Measurements from ENCODE around the gene FRMD8. TPM values are rescaled to one million over a fixed set of nuclear protein-coding genes. Genes with fewer than 3 reads are reported as not detected.

Gene FRMD8
- total RNA-seq, 1 donor from 2014 or later = 70.6 TPM

- ChIA-PET POLR2A (interaction anchor here (1.4 kb wide), 2 partner anchors 18 to 27 kb away, joined by 5 read pairs; partner anchors contain the start of gene DPF2), CTCF (interaction anchor here (2.9 kb wide), 1 partner anchor 22 kb away, joined by 9 read pairs; no protein-coding TSS in a partner anchor)
- Mint-ChIP-seq H3K27ac (no peak overlapping the region), H3K9me3 (no peaks in the 10 kb centered on the region), H3K4me3 (no peak overlapping the region), H3K36me3 (ENCODE audit: low read depth) (peaks cover 50% of the 10 kb centered on the region), H3K27me3 (no peaks in the 10 kb centered on the region), H3K4me1 (peaks cover 23% of the 10 kb centered on the region)
- TF ChIP-seq CTCF (IDR thresholded peaks at IDR 0.05) = no peak
- ATAC-seq (ENCODE audit: low read depth) (no peak), DNase-seq (no peak)
- intact Hi-C loops (cut with micrococcal nuclease) = no loop called here
Measured at GRCh38 chr11:65351511-65351910, 34.9 kb upstream of the FRMD8 start.

GRCh38 chr11:65352783-65353182 is 33.7 kb upstream of the FRMD8 start:
- ChIA-PET CTCF (interaction anchor here (0.7 to 2.9 kb wide), 3 partner anchors 23 to 505 kb away, joined by 3 to 9 read pairs (median 3); no protein-coding TSS in a partner anchor), POLR2A (interaction anchor here (1.0 to 1.8 kb wide), 5 partner anchors 14 to 26 kb away, joined by 3 to 7 read pairs (median 5); partner anchors contain the start of gene DPF2)
- Mint-ChIP-seq H3K4me3 (no peak overlapping the region), H3K27me3 (no peaks in the 10 kb centered on the region), H3K36me3 (ENCODE audit: low read depth) (peaks cover 44% of the 10 kb centered on the region), H3K4me1 (peaks cover 23% of the 10 kb centered on the region), H3K27ac (peak overlapping the region; percentile 30), H3K9me3 (no peaks in the 10 kb centered on the region)
- DNase-seq (no peak), ATAC-seq (ENCODE audit: low read depth) (no peak)
- intact Hi-C loops (cut with micrococcal nuclease) = no loop called here
- TF ChIP-seq CTCF (IDR thresholded peaks at IDR 0.05) = no peak

GRCh38 chr11:65353376-65353775 is 33.1 kb upstream of the FRMD8 start:
- CTCF ChIA-PET = interaction anchor here (0.7 to 2.9 kb wide), 3 partner anchors 23 to 506 kb away, joined by 3 to 9 read pairs (median 3); no protein-coding TSS in a partner anchor
- peaks cover 23% of the 10 kb centered on the region for H3K4me1 Mint-ChIP-seq
- no peak for DNase-seq
- H3K27me3 Mint-ChIP-seq = no peaks in the 10 kb centered on the region
- H3K9me3 Mint-ChIP-seq = no peaks in the 10 kb centered on the region
- TF ChIP-seq CTCF (IDR thresholded peaks at IDR 0.05) = no peak
- no peak overlapping the region for H3K27ac Mint-ChIP-seq
- POLR2A ChIA-PET = interaction anchor here (0.8 to 1.8 kb wide), 4 partner anchors 15 to 155 kb away, joined by 3 to 7 read pairs (median 4); no protein-coding TSS in a partner anchor
- ATAC-seq (ENCODE audit: low read depth) = no peak
- peaks cover 38% of the 10 kb centered on the region for H3K36me3 Mint-ChIP-seq (ENCODE audit: low read depth)
- H3K4me3 Mint-ChIP-seq = peak overlapping the region; percentile 76
- intact Hi-C loops (cut with micrococcal nuclease) = no loop called here

GRCh38 chr11:65353900-65354264 is 32.6 kb upstream of the FRMD8 start:
- H3K4me1 Mint-ChIP-seq = peaks cover 23% of the 10 kb centered on the region
- H3K27me3 Mint-ChIP-seq = no peaks in the 10 kb centered on the region
- no peak for TF ChIP-seq CTCF (IDR thresholded peaks at IDR 0.05)
- DNase-seq (no peak), ATAC-seq (ENCODE audit: low read depth) (no peak)
- peak overlapping the region; percentile 63 for H3K27ac Mint-ChIP-seq
- POLR2A ChIA-PET = interaction anchor here (0.8 to 1.8 kb wide), 4 partner anchors 16 to 155 kb away, joined by 3 to 16 read pairs (median 6); partner anchors contain the start of gene DPF2
- CTCF ChIA-PET = interaction anchor here (0.6 to 2.9 kb wide), 3 partner anchors 24 to 506 kb away, joined by 3 to 9 read pairs (median 3); no protein-coding TSS in a partner anchor
- peaks cover 33% of the 10 kb centered on the region for H3K36me3 Mint-ChIP-seq (ENCODE audit: low read depth)
- intact Hi-C loops (cut with micrococcal nuclease) = loop anchor here (1.0 to 2.0 kb wide), 4 partner anchors 21 to 261 kb away; partner anchors contain the start of genes DPF2, PCNX3 and SLC25A45
- no peaks in the 10 kb centered on the region for H3K9me3 Mint-ChIP-seq
- peak overlapping the region; percentile 76 for H3K4me3 Mint-ChIP-seq

GRCh38 chr11:65354265-65355012 is 32.0 kb upstream of the FRMD8 start, which contains the start of gene TIGD3:
Gene TIGD3, plus strand, starts transcription at chr11:65354751. Its CDS starts 1,058 bp downstream, at chr11:65355809.
- no peak for TF ChIP-seq CTCF (IDR thresholded peaks at IDR 0.05)

More at GRCh38 chr11:65354265-65355012, 32.0 kb upstream of the FRMD8 start, which contains the start of gene TIGD3:
- Mint-ChIP-seq H3K4me1 (peaks cover 23% of the 10 kb centered on the region), H3K9me3 (no peaks in the 10 kb centered on the region), H3K4me3 (peak within 1 kb of the TSS; percentile 91), H3K27me3 (no peaks in the 10 kb centered on the region), H3K27ac (peak within 1 kb of the TSS; percentile 83), H3K36me3 (ENCODE audit: low read depth) (peaks cover 28% of the 10 kb centered on the region)
- POLR2A ChIA-PET = interaction anchor here (0.8 to 1.8 kb wide), 4 partner anchors 16 to 154 kb away, joined by 3 to 16 read pairs (median 6); partner anchors contain the start of gene DPF2
- peak; percentile 97 for ATAC-seq (ENCODE audit: low read depth)
- CTCF ChIA-PET = interaction anchor here (0.6 to 2.9 kb wide), 2 partner anchors 25 to 133 kb away, joined by 3 to 9 read pairs; no protein-coding TSS in a partner anchor
- DNase-seq = peak; percentile 96
- intact Hi-C loops (cut with micrococcal nuclease) = loop anchor here (1.0 to 2.0 kb wide), 4 partner anchors 21 to 261 kb away; partner anchors contain the start of genes DPF2, PCNX3 and SLC25A45
